PC-9 (cell line): ENCODE results near the gene MOV10L1.

ENCODE experiments used
- EZH2 ChIP-seq: fragments of 200-600 bp; sonication (generic); IDR thresholded peaks from 2 replicates; pipeline ENCODE4 v1.8.0; 2017; ENCODE audit warnings: antibody characterized with exemption, low read depth
- TF ChIP-seq, protein P1 (sequence below): fragments of 200-600 bp; sonication (generic); conservative IDR thresholded peaks from 2 replicates; pipeline ENCODE4 v1.6.1; 2017; ENCODE audit warnings: mixed run types, antibody characterized with exemption, mild to moderate bottlenecking, moderate library complexity

DNA sequence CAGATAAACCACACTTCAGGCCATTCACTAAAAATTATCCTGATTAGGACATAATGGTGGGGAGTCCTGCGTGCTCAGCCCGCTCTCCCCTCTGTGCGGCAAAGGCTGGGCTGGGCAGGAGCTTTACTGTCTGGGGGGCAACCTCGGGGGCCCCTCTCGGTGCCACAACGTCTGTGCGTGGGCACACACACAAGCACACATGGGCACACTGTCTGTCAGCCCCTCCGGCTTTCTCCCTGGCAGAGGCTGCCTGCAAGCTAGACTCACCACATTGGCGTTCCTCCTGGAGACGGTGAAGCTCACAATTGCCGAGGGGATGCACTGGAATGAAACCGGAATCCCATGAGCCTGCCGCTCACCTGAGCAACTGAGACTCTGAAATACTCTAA, 9.7 kb upstream of the MOV10L1 start:
- TF ChIP-seq, protein P1, sequence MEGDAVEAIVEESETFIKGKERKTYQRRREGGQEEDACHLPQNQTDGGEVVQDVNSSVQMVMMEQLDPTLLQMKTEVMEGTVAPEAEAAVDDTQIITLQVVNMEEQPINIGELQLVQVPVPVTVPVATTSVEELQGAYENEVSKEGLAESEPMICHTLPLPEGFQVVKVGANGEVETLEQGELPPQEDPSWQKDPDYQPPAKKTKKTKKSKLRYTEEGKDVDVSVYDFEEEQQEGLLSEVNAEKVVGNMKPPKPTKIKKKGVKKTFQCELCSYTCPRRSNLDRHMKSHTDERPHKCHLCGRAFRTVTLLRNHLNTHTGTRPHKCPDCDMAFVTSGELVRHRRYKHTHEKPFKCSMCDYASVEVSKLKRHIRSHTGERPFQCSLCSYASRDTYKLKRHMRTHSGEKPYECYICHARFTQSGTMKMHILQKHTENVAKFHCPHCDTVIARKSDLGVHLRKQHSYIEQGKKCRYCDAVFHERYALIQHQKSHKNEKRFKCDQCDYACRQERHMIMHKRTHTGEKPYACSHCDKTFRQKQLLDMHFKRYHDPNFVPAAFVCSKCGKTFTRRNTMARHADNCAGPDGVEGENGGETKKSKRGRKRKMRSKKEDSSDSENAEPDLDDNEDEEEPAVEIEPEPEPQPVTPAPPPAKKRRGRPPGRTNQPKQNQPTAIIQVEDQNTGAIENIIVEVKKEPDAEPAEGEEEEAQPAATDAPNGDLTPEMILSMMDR = no peak
- TF ChIP-seq EZH2 = no peak
